Measurements from ENCODE around the gene NBAS. TPM values are rescaled to one million over a fixed set of nuclear protein-coding genes. Genes with fewer than 3 reads are reported as not detected.
A peak's percentile ranks its signal among the peaks of the same experiment; 100 is the strongest.
"Not testable (repeated sequence)": the region's sequence is repeated elsewhere in the genome, so short reads cannot be mapped to it uniquely, and the experiment has no call there.

NBAS gene
- polyA plus RNA-seq, 1 of the 3 experiments (the other 2 are of a cell fraction) = 12.0 TPM

GRCh38 chr2:15543541-15543940 is 17.6 kb downstream of the NBAS start:
- Histone ChIP-seq H3F3A (replicated peaks; ENCODE audit: insufficient read depth) (no peaks in the 10 kb centered on the region), H3K79me2 (ENCODE audit: insufficient read depth) (no peaks in the 10 kb centered on the region), H3K9ac (no peak overlapping the region), H3K9me2 (no peaks in the 10 kb centered on the region), H2AFZ (ENCODE audit: low read depth) (no peak overlapping the region), H3K9me3 (no peaks in the 10 kb centered on the region), H3K4me1 (ENCODE audit: control insufficient read depth in 1 of 2, insufficient read depth in 2 of 2, low read depth in 1 of 2, low read length in 1 of 2) (peaks cover 0 to 14% of the 10 kb centered on the region in 2 experiments; a peak in 2 of 4 replicates), H3K36me3 (replicated peaks in 1 of 2; ENCODE audit: control insufficient read depth in 1 of 2, insufficient read depth in 2 of 2, low read length in 1 of 2) (peaks cover 7 to 12% of the 10 kb centered on the region in 2 experiments), H4K20me1 (ENCODE audit: insufficient read depth) (no peaks in the 10 kb centered on the region), H3K4me2 (no peak overlapping the region), H3K27ac (ENCODE audit: low read depth in 2 of 2, low read length in 1 of 2) (no peak overlapping the region), H3K27me3 (ENCODE audit: insufficient read depth) (no peaks in the 10 kb centered on the region), H3K4me3 (ENCODE audit: low read depth in 2 of 2, low read length in 1 of 2) (no peak overlapping the region)
- DNase-seq = no peak
- ChIA-PET CTCF (interaction anchor here (1.2 kb wide), 1 partner anchor 45 kb away, joined by 3 read pairs; no protein-coding TSS in a partner anchor), POLR2A (no interaction called here)
- TF ChIP-seq MXI1 (IDR thresholded peaks at IDR 0.05; ENCODE audit: low read depth, low read length) (no peak), GATA2 (CRISPR knock-in tag; IDR thresholded peaks at IDR 0.05) (no peak), RAD21 (IDR thresholded peaks at IDR 0.05; ENCODE audit: low read length) (no peak), FOXM1 (IDR thresholded peaks at IDR 0.05; ENCODE audit: low read depth) (no peak), YY1 (IDR thresholded peaks at IDR 0.05; ENCODE audit: low read depth) (no peak), NRF1 (IDR thresholded peaks at IDR 0.05; ENCODE audit: low read depth, low read length) (no peak), USF1 (IDR thresholded peaks at IDR 0.05; ENCODE audit: borderline replicate concordance, low read depth) (no peak), GABPA (IDR thresholded peaks at IDR 0.05; ENCODE audit: low read depth) (no peak), NFIC (IDR thresholded peaks at IDR 0.05; ENCODE audit: borderline replicate concordance) (no peak)
- 94% methylated on average over 6 of the region's 6 CpGs for WGBS (ENCODE audit: low lambda C conversion rate)

- CTCF ChIA-PET = interaction anchor here (1.2 kb wide), 1 partner anchor 46 kb away, joined by 3 read pairs; no protein-coding TSS in a partner anchor
These were observed 18.1 kb downstream of the NBAS start for GRCh38 chr2:15543053-15543452.

GRCh38 chr2:15542269-15542668 is 18.9 kb downstream of the NBAS start:
- CTCF ChIA-PET = not testable (repeated sequence)

More at GRCh38 chr2:15543053-15543452, 18.1 kb downstream of the NBAS start:
- H3K4me3 ChIP-seq (ENCODE audit: low read depth in 2 of 2, low read length in 1 of 2) = no peak overlapping the region
- H3K9me2 ChIP-seq = no peaks in the 10 kb centered on the region
- H3K27me3 ChIP-seq (ENCODE audit: insufficient read depth) = no peaks in the 10 kb centered on the region
- H4K20me1 ChIP-seq (ENCODE audit: insufficient read depth) = no peaks in the 10 kb centered on the region
- H3K36me3 ChIP-seq (replicated peaks in 1 of 2; ENCODE audit: control insufficient read depth in 1 of 2, insufficient read depth in 2 of 2, low read length in 1 of 2) = peaks cover 11 to 12% of the 10 kb centered on the region in 2 experiments
- no peaks in the 10 kb centered on the region for H3K79me2 ChIP-seq (ENCODE audit: insufficient read depth)
- H3K9ac ChIP-seq = no peak overlapping the region
- peak overlapping the region in 1 of 2 experiments; percentile 20; a peak in 1 of 4 replicates for H3K27ac ChIP-seq (ENCODE audit: low read depth in 2 of 2, low read length in 1 of 2)
- no peaks in the 10 kb centered on the region for H3K9me3 ChIP-seq
- POLR2A ChIA-PET = no interaction called here
- WGBS (ENCODE audit: low lambda C conversion rate) = 95% methylated on average over 3 of the region's 3 CpGs
- H2AFZ ChIP-seq (ENCODE audit: low read depth) = no peak overlapping the region
- no peak for TF ChIP-seq RXRA (IDR thresholded peaks at IDR 0.05; ENCODE audit: borderline replicate concordance, low read depth)
- TF ChIP-seq FOXM1 (IDR thresholded peaks at IDR 0.05; ENCODE audit: low read depth) = no peak
- no peak for TF ChIP-seq RFX5 (IDR thresholded peaks at IDR 0.05; ENCODE audit: low read length)
- no peak for TF ChIP-seq CHD2 (IDR thresholded peaks at IDR 0.05; ENCODE audit: low read length, partially characterized antibody)
- TF ChIP-seq GABPA (IDR thresholded peaks at IDR 0.05; ENCODE audit: low read depth) = no peak
- TF ChIP-seq EZH2phosphoT487 (IDR thresholded peaks at IDR 0.05; ENCODE audit: borderline replicate concordance, low read depth) = no peak
- peaks cover 0 to 14% of the 10 kb centered on the region in 2 experiments; a peak in 2 of 4 replicates for H3K4me1 ChIP-seq (ENCODE audit: control insufficient read depth in 1 of 2, insufficient read depth in 2 of 2, low read depth in 1 of 2, low read length in 1 of 2)
- no peaks in the 10 kb centered on the region for H3F3A ChIP-seq (replicated peaks; ENCODE audit: insufficient read depth)
- H3K4me2 ChIP-seq = no peak overlapping the region
- no peak for DNase-seq

GRCh38 chr2:15540523-15540922 is 20.6 kb downstream of the NBAS start:
- H3K4me1 ChIP-seq (ENCODE audit: control insufficient read depth in 1 of 2, insufficient read depth in 2 of 2, low read depth in 1 of 2, low read length in 1 of 2); H3K9ac ChIP-seq; H3K9me2 ChIP-seq; H4K20me1 ChIP-seq (ENCODE audit: insufficient read depth); H3K4me2 ChIP-seq; CTCF ChIA-PET; H3K27ac ChIP-seq (ENCODE audit: low read depth in 2 of 2, low read length in 1 of 2); H3K79me2 ChIP-seq (ENCODE audit: insufficient read depth); H3F3A ChIP-seq (replicated peaks; ENCODE audit: insufficient read depth); H3K9me3 ChIP-seq; DNase-seq; POLR2A ChIA-PET; H3K4me3 ChIP-seq (ENCODE audit: low read depth in 2 of 2, low read length in 1 of 2); H2AFZ ChIP-seq (ENCODE audit: low read depth); H3K27me3 ChIP-seq (ENCODE audit: insufficient read depth): not testable (repeated sequence)
- H3K36me3 ChIP-seq (replicated peaks in 1 of 2; ENCODE audit: control insufficient read depth in 1 of 2, insufficient read depth in 2 of 2, low read length in 1 of 2) = peaks cover 7 to 16% of the 10 kb centered on the region in 2 experiments
- 91% methylated on average over 5 of the region's 5 CpGs for WGBS (ENCODE audit: low lambda C conversion rate)

More at GRCh38 chr2:15542269-15542668, 18.9 kb downstream of the NBAS start:
- H3K4me3 ChIP-seq (ENCODE audit: low read depth in 2 of 2, low read length in 1 of 2); H3K79me2 ChIP-seq (ENCODE audit: insufficient read depth); H3K27me3 ChIP-seq (ENCODE audit: insufficient read depth); H2AFZ ChIP-seq (ENCODE audit: low read depth); H3F3A ChIP-seq (replicated peaks; ENCODE audit: insufficient read depth); H3K4me2 ChIP-seq; H3K9me2 ChIP-seq; POLR2A ChIA-PET; H4K20me1 ChIP-seq (ENCODE audit: insufficient read depth); DNase-seq; H3K9me3 ChIP-seq; H3K9ac ChIP-seq; H3K27ac ChIP-seq (ENCODE audit: low read depth in 2 of 2, low read length in 1 of 2): not testable (repeated sequence)
- 92% methylated on average over 3 of the region's 6 CpGs for WGBS (ENCODE audit: low lambda C conversion rate)
- H3K4me1 ChIP-seq (ENCODE audit: control insufficient read depth in 1 of 2, insufficient read depth in 2 of 2, low read depth in 1 of 2, low read length in 1 of 2) = peaks cover 0 to 11% of the 10 kb centered on the region in 2 experiments; a peak in 2 of 4 replicates
- peaks cover 11 to 12% of the 10 kb centered on the region in 2 experiments for H3K36me3 ChIP-seq (replicated peaks in 1 of 2; ENCODE audit: control insufficient read depth in 1 of 2, insufficient read depth in 2 of 2, low read length in 1 of 2)

Data from SK-N-SH (cell line).